Activated T-cell treated with anti-CD3 and anti-CD28 coated beads for 48 hours (primary cell): ENCODE measurements around the gene IMMT.
"Not testable (repeated sequence)": the region's sequence is repeated elsewhere in the genome, so short reads cannot be mapped to it uniquely, and the experiment has no call there.

ENCODE experiments used
- DNase-seq: peaks from one replicate; pipeline ENCODE4 v3.0.0-alpha.2; 2020; ENCODE audit warnings: low read depth

Gene IMMT

DNA sequence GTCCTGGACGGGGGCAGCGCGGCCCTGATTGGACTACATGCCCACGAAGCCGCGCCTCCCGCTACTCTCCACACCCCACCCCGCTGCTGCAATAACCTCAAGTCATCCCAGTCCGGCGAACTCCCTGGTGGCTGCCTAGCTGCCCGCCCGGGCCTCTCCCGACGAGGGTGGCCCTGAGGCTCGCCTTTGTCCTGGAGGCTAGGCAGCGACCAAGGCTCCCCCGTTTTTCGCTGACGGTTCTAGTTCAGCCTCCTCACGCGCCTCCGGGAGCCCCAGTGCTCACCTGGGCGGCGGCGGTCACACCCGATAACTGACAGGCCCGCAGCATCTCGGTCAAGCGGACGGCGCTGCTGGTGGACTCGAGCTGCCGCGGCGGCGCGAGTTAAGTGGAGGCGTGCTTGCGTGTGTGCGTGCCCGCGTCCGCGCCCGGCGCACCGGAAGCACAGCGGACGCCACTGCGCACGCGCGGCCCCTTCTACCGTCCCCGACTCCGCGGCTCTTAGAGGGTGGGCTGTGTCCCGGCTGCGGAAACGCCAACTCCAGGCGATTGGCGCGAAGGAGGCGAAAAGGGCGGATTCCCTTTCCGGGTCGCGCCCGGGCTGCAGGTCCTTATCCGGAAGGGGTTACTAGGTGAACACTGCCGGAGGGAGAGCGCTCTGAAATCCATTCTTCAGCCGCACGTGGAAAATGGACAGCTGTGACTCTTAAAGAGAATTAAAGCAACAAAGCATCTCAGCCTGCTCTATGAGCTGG lies at the start of gene IMMT:
Gene IMMT, minus strand, starts transcription at position 408 of the 753 bp plus-strand sequence. Its CDS starts 80 bp downstream, at position 328.
- DNase-seq = peak; percentile 97

DNA sequence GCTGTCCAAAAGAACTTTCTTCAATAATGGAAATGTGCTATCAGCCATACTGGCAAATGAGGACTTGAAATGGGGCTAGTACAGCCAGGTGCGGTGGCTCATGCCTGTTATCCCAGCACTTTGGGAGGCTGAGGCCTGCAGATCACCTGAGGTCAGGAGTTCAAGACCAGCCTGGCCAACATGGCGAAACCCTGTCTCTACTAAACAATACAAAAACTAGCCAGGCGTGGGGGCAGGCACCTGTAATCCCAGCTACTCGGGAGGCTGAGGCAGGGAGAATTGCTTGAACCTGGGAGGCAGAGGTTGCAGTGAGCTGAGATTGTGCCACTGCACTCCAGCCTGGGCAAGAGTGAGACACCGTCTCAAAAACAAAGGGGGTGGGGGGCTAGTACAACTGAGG lies 49.5 kb upstream of the IMMT start:
- DNase-seq = not testable (repeated sequence)

DNA sequence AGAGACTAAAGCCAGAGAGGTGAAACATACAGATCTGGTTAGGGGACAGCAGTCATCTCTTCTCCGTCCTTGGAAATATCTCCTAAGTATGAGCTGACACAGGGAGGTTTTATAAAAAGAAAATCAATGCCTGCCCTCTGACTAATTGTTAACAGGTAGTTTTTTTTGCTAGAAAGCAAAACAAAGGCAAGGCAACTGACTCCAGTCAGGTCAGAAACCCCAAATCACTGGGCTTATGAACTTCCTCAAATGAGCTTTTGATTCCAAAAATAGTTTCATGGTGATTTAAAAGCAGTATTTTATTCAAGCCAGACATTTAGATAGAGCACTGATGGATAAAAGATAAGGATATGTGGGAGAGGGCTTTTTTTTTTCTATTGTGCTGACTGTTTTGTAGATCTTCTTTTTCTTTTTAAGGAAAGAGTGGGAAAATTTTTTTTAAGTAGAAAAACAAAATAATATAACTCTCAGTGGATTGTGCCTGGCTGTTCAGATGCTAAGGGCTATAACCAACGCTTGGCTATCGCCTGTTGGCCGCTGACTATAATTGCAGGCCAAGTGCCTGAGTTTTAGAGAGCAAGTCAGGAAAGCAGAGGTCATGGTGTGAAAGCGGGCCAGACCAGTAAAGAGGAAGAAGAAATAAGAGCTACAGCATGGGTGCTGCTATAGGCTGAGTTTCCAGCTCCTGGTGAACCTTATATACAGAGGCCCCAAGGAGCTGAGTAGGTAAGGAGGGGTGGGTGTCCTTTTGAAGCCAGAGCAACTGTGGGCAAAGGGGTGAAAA lies 48.9 kb upstream of the IMMT start:
- DNase-seq = no peak

DNA sequence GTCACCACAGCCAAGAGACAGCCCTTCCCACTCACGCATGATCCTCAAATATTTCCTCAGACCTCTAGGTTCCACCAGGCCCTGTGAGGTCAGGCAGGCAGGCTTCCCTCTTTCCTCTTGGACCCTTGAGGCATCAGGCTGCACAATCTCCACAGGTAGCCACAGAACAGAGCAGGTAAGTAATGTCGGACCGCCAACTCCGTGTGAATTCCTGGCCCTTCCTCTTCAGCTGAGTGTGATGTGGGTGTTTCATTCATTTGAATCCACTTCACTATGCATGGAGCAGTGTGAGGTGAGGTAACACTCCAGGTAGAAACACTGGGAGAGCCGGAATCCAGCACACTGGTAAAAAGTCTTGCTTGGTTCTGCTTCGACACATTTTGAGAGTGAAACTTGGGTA lies 48.0 kb upstream of the IMMT start:
- DNase-seq = no peak

DNA sequence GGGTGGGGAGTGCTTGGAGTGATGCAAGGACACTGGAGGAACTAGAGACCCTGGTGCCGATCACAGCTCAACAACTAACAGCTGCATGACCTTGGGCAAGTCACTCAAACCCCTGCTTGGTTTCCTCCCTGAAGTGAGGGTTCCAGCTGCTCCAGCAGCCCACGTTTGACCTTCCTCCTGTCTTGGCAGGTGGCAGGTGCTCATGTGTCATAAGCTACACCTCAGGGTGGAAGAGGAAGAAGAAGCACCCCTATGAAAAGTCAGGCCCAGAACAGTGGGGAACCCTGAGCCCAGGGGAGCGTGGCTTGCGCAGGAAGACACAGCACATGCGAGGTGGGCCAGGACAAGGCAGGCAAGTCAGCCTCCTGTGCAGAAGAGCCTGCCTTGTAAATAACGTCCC lies 46.3 kb upstream of the IMMT start:
- DNase-seq = no peak

DNA sequence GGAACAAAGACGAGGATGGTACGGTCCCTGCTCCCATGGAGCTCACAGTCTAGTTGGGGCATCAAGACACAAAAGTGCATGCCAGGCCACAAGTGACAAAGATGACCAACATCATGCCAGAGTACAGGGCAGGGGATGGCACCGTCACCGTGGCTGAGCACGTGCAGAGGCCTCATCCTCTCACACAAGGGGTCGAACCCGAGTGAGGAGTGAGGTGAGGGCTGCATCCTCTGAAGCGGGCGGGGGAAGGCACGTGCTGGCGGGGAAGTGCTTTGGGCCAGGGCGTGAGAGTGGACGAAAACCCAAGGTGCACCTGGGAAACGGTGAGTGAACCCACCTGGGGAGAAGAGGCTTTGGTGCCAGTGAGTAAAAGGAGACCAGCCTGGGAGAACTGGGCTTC lies 45.0 kb upstream of the IMMT start:
- no peak for DNase-seq

DNA sequence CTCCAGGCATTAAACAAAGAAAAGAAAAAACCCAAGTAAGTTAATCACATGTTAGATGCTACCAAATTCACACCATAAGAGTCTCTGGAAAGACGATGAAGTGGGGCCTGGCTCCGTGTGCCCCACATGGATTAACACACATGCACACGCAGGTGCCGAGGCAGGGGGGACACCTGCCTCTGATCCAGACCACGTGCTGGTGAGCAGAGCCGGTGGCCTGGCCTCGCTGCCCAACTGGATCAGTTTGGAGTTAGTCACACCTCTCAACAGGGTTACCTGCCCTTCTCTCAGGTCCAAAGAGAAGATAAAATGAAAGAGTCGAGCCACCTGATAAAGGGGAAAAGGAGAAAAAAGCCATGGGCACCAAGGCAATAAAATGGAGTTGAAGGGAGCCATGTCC lies 44.5 kb upstream of the IMMT start:
- DNase-seq = no peak

DNA sequence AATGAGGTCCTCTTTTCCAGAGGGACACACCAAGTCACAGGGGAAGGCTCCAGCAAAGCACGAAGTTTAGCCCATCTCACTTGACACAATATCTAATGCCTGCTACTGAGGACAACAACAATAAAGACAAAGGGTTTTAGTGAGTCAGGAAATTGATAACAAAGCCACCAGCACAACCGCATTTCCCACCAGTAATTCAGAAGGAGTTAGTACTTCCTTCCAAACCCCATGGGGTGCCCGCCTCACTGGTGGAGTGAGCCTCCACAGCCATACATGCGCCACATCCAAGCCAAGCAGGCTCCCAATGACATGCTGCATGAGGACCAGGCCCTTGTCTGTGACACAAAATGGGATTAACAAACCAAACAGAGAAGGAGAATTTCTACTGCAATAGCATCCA lies 44.1 kb upstream of the IMMT start:
- no peak for DNase-seq

DNA sequence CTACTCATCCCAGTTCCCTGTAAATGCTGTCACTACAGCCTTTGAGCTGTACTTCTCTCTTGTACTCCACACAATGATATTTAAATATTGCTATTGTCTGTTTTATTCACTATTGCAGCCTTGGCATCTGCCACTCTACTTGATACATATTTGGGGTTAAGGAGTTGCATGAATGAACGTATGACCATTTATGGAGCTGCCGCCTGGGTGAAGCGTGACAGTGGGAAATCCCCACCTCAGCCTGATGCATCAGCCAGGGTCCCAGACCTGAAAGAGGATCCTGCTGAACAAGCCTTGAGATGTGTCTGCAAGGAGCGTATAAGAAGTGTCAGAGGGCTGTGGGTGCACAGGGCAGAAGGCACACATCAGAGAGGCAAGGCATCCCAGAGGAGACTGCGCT lies 43.1 kb upstream of the IMMT start:
- DNase-seq = peak; percentile 31

DNA sequence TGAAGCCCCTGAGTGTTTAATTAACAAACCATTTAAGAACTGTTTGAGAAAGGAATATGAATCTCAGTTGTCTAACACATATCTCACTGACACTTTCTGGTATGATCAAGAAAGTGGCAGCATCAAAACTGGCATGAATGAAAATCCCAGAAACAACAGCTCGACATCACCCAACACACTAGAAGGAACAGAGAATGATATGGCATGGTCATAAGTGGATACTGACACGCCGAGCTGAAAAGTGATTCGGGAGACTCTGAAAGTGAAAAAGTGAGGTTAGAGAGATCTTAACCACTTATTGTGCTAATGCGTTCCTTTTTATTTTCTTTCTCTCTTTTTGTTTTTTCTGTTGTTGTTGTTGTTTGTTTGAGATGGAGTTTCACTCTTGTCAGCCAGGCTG lies 41.9 kb upstream of the IMMT start:
- DNase-seq = no peak

DNA sequence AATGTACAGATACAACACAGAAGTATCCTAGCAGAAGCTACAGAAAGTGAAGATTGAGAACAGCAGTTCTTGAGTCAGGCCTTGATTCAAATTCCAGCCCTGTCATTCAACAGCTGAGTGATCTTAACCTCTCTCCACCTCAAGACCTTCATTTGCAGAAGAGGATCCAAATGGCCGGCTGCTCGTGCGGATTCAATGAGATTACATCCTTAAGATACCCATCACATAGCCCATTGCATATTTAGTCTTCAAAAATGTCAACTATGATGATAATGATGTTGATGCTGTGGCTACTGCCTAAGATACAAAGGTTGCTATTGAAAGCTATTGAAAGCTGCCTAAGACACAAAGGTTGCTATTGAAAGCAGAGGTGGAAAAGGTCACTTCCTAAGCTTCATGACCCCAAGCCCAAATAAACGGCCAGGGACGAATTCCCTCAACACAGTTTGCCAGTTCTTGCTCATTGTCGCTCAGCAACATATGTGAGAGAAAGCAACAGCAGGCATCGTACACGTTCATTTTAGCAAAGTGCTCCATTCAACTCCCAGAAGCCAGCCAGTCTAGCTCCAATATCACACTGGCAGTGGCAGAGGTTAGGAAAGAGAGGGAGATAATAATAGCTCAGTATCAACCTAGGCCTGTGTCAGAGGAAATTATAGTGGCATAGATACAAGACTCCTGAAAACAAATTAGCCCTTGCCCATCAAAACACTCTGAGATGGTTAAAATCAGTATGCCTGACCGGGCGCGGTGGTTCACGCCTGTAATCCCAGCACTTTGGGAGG lies 40.1 kb upstream of the IMMT start:
- no peak for DNase-seq

DNA sequence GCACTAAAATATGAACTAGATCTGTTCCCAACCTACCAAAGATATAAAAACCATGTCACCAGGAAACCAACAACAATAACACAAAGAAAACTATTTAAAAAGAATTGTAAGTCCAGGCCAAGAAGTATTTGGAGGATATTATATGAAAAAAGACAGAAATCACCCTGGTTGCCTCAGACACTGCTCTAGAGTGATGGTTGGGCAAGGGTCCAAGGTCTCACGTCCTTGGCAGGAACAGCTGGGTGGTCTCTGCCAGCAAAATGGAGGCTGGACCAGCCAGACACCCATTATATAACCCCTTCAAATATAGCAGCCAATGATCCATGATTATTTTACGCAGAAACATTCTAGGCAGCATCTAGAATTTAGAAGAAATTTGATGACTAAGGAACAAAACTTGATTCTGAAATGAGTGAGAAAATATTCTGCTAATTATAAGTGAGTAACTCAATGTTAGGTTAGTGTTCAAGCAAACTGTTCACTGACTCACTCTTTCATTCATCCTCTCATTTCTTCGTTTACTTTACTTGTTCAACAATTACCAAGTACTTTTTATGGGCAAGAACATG lies 39.4 kb upstream of the IMMT start:
- DNase-seq = no peak

DNA sequence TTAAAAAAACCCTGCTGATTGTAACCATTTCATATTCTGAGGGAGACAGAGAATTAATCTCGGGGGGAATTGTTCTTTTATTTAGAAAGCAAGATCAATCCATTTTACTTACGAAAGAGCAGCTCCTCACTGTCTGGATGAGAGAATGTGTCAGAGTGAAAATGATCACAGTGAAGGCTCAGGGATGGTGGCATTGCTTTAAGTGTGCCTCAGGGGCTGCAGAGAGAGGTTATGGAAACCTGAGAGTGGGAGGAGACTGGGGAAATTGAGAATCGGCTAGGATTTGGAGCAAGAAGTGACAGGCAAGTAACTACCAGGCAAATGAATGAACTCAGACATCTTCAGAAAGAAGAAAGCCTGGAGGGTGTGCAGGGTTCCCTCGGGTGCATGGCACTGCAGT lies 38.2 kb upstream of the IMMT start:
- DNase-seq = no peak

DNA sequence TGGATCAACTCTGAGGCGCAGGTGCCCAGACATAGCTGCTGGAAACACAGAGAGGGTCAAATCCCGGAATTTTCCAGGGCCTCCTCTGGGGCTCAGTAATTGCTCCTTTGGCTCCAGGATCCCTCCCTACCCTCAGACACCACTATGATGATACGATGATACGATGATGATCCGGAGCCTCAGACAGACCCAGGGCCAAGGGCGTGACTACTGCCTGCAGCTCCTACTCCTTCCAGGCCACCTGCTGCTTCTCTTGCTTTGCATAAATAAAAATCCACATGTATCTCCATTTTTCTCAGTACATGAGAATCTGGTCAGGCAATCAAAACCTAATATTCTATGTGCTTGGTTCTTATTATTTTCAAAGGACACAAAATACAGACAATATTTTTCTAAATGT lies 37.6 kb upstream of the IMMT start:
- no peak for DNase-seq

DNA sequence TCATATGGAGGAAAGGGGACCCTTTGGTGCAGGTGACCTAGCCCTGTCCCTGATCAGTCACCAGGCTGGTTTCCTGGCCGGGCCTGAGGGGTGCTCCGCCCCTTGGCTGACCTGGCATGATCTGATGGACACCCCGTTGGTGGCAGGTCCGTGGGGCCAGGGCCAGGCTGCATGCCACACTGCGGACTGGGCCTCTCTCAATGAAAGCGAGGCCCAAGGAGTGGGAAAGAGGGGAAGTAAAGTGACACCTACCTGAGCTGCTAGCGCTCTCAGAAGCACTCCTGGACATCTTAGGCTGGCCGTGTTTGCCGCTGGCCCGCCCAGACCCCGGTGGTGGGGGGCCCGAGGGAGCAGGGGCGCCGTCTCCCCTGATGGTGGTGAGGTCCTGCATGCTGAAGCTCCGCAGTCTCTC lies 37.1 kb upstream of the IMMT start:
- no peak for DNase-seq

DNA sequence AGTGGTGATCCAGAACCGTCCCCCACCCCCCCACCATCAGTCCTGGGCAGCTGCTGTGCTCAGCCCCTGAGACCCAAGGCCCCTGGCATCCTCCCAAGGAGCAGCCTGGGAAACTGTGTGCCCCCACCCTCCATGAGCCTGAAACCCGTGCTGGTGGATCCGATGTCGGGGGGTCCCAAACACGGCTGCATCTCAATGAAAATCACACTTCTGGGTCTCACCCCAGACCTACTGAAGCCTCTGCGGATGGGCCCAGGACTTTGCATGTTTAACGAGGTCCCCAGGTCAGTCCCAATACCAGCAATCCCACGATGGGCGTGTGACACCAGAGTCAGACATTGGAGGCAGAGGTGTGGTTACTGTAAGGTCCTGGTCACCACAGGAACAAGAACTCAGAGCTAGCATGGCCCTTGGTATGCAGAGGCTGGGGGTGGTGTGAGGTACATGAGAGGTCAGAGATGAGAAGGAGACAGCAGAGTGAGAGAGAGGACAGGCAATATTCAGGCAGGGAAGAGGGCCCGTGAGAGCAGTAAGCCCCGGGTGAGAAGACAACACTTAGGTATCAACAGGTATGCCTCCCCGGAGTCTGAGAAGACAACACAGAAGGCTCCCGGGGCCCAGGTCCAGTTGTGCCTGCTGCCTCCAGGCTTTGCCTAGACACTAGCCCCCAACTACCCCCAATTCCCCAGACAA lies 36.6 kb upstream of the IMMT start:
- DNase-seq = no peak

DNA sequence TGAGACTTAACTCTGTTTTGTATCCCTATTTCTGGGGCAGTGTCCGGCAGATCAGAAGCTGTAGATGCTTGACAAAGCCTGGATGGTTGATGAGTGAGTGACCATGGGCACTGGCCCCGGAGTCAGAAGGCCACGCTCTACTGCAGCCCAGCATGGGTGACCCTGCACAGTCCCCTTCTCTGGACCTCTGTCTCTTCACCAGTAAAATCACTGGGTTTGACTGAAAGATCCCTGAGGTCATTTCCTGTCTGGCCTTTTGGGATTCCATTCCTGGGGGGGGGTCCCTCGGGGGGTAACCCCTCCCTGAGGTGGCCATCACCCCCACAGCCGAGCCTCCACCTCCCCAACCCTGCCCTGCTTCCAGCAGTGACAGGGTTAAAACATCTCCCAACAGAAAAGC lies 35.7 kb upstream of the IMMT start:
- no peak for DNase-seq

DNA sequence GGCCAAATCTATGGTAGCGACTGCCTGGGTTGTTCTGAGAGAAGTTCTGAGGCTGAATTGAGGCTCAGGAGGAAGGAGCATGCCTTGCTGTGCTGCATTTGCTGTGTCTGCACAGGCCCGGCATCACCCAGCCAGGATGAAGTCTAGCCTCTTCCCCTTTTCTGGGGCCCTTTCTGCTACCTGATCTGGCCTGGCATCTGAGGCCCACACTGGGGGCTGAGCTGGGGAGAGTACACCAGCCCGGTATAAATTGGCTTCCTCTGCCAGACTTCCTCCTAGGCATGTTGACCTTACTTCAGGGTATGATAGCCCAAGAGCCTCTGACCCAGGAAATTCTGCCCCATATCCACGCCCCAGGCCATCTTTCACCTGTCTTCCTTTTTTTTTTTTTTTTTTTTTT lies 34.0 kb upstream of the IMMT start:
- no peak for DNase-seq

DNA sequence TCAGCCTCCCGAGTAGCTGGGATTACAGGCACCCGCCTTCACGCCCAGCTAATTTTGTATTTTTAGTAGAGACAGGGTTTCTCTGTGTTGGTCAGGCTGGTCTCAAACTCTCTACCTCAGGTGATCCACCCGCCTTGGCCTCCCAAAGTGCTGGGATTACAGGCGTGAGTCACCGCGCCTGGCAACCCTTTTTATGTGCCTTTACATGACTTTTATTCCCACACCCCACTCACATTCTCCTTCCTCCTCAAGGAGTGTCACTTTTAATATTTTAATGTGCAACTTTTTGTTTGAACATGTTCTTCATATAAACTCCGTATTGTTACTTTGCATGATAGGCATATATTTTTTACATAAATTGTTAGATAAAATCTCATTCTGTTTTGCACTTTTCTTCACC lies 33.3 kb upstream of the IMMT start:
- DNase-seq = not testable (repeated sequence)

DNA sequence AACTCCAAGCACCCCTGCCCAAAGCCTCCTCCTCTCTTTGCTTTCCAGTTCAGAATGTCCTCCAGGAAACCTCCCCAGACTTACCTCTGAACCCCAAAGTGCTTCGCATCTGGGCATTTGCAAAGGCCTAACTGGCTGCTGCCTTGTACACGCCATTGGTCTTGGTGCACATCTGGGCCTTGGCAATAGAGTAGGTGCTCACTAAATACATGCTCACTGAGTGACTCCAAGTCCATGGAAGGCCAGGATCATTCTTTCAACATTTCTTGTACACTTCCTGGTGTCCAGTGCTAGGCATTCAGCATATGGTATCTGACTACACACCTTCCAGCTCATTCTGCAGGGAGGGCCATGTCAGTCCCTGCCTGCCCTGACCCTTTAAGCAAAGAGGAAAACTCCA lies 32.4 kb upstream of the IMMT start:
- no peak for DNase-seq

DNA sequence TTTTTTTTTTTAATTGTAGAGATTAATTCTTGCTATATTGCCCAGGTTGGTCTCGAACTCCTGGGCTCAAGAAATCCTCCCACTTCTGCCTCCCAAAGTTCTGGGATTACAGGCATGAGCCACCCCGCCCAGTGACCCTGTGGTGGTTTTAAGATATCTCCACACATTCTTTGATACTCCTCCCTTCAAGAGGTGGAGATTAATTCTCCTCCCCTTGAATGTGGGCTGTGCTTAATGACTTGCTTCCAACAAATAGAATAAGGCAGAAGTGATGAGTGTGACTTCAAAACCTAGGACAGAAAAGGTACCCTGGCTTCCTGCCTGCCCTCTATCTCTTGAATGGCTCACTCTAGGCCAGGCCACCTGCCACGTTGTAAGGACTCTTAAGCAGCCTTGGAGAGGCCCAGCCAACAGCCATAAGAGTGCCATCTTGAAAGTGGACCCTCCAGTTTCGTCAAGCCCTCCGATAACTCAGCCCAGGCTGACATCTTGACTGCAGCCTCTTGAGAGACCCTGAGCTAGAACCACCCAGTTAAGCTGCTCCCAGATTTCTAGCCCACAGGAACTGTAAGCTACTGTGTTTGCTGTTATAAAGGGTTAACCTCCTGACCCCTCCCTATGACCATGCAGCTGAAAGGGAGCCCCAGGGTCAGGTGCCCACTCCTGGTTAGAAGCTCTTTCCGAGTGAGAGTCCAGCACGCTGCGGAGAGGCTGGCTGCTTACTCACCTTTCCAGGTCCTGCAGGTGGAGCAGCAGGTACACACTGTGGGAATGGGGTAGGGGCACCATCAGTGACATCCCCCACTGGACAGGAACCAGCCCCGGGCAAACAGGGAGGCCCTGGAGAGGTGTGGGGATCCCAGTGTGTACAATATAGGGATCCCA lies 31.6 kb upstream of the IMMT start:
- DNase-seq = no peak
